H9 (cell line): ENCODE data around the gene DENND1C. TPM values are rescaled to one million over a fixed set of nuclear protein-coding genes. Genes with fewer than 3 reads are reported as not detected.

Experiments
- DNase-seq: peaks from one replicate; pipeline ENCODE4 v3.0.0-alpha.2; 2017
- H2AFZ ChIP-seq: one replicate; pipeline ENCODE4 v1.6.1; 2013; ENCODE audit warnings: mild to moderate bottlenecking, low read length, control low read depth, moderate library complexity
- H2AK5ac ChIP-seq: 2 replicates; pipeline ENCODE4 v1.6.1; 2013; ENCODE audit warnings: low read length, control low read depth, mixed read lengths; ENCODE audit not compliant: insufficient read length
- H2BK120ac ChIP-seq: one replicate; pipeline ENCODE4 v1.6.1; 2013; ENCODE audit warnings: low read depth, mild to moderate bottlenecking, low read length, control low read depth, inconsistent platforms; ENCODE audit not compliant: poor library complexity, severe bottlenecking
- H2BK12ac ChIP-seq: 2 replicates; pipeline ENCODE4 v1.6.1; 2013; ENCODE audit warnings: low read length, control low read depth, mixed read lengths, low read depth; ENCODE audit not compliant: insufficient read length
- H2BK15ac ChIP-seq: 2 replicates; pipeline ENCODE4 v1.6.1; 2013; ENCODE audit warnings: low read depth, low read length, control low read depth
- H2BK20ac ChIP-seq: one replicate; pipeline ENCODE4 v1.6.1; 2013; ENCODE audit warnings: low read depth, mild to moderate bottlenecking, low read length, control low read depth, inconsistent platforms; ENCODE audit not compliant: poor library complexity, severe bottlenecking
- H2BK5ac ChIP-seq: 2 replicates; pipeline ENCODE4 v1.6.1; 2013; ENCODE audit warnings: low read length, control low read depth, mixed read lengths; ENCODE audit not compliant: insufficient read length
- H3K14ac ChIP-seq: 2 replicates; pipeline ENCODE4 v1.6.1; 2013; ENCODE audit warnings: low read length, control low read depth; ENCODE audit not compliant: insufficient read depth
- H3K18ac ChIP-seq: 2 replicates; pipeline ENCODE4 v1.6.1; 2013; ENCODE audit warnings: low read depth, mild to moderate bottlenecking, mixed read lengths, low read length, control low read depth; ENCODE audit not compliant: insufficient read length
- H3K23ac ChIP-seq: 2 replicates; pipeline ENCODE4 v1.6.1; 2013; ENCODE audit warnings: low read length, control low read depth, mixed read lengths, low read depth; ENCODE audit not compliant: insufficient read length
- H3K23me2 ChIP-seq: 2 replicates; pipeline ENCODE4 v1.6.1; 2013; ENCODE audit warnings: low read depth, mild to moderate bottlenecking, mixed read lengths, low read length, control low read depth; ENCODE audit not compliant: insufficient read length, poor library complexity, severe bottlenecking
- H3K27ac ChIP-seq: 2 replicates; pipeline ENCODE4 v1.5.1; 2013; ENCODE audit warnings: low read length, control low read depth, mixed read lengths, low read depth; ENCODE audit not compliant: insufficient read length
- H3K27me3 ChIP-seq: 2 replicates; pipeline ENCODE4 v1.6.1; 2013; ENCODE audit warnings: low read length, control low read depth, inconsistent platforms; ENCODE audit not compliant: insufficient read depth
- H3K4ac ChIP-seq: 2 replicates; pipeline ENCODE4 v1.6.1; 2013; ENCODE audit warnings: low read depth, mild to moderate bottlenecking, control low read depth, inconsistent platforms, low read length, moderate library complexity
- H3K4me1 ChIP-seq: 2 replicates; pipeline ENCODE4 v1.6.1; 2013; ENCODE audit warnings: low read length, control low read depth, inconsistent platforms; ENCODE audit not compliant: insufficient read depth
- H3K4me2 ChIP-seq: 2 replicates; pipeline ENCODE4 v1.6.1; 2013; ENCODE audit warnings: low read length, control low read depth, mixed read lengths; ENCODE audit not compliant: insufficient read length, insufficient read depth
- H3K56ac ChIP-seq: 2 replicates; pipeline ENCODE4 v1.6.1; 2013; ENCODE audit warnings: low read depth, mild to moderate bottlenecking, mixed read lengths, low read length, control low read depth; ENCODE audit not compliant: insufficient read length
- H3K79me1 ChIP-seq: 2 replicates; pipeline ENCODE4 v1.6.1; 2013; ENCODE audit warnings: low read depth, mild to moderate bottlenecking, moderate library complexity, low read length, control low read depth, inconsistent platforms; ENCODE audit not compliant: insufficient read depth, poor library complexity, severe bottlenecking
- H3K79me2 ChIP-seq: 2 replicates; pipeline ENCODE4 v1.6.1; 2013; ENCODE audit warnings: low read length, control low read depth, inconsistent platforms; ENCODE audit not compliant: insufficient read depth
- H3K9ac ChIP-seq: 2 replicates; pipeline ENCODE4 v1.6.1; 2013; ENCODE audit warnings: low read length, control low read depth, mixed read lengths; ENCODE audit not compliant: insufficient read length; ENCODE audit errors: extremely low read depth
- H3K9me3 ChIP-seq: one replicate; pipeline ENCODE4 v1.6.1; 2013; ENCODE audit warnings: low read depth, low read length, inconsistent platforms; ENCODE audit not compliant: control insufficient read depth
- H3T11ph ChIP-seq: one replicate; pipeline ENCODE4 v1.6.1; 2013; ENCODE audit warnings: mild to moderate bottlenecking, low read length, control low read depth, inconsistent platforms
- H4K20me1 ChIP-seq: one replicate; pipeline ENCODE4 v1.6.1; 2013; ENCODE audit not compliant: control insufficient read depth, insufficient read length, insufficient read depth
- H4K5ac ChIP-seq: 2 replicates; pipeline ENCODE4 v1.6.1; 2013; ENCODE audit warnings: low read depth, mild to moderate bottlenecking, mixed read lengths, low read length, control low read depth; ENCODE audit not compliant: insufficient read length
- H4K8ac ChIP-seq: replicated peaks from 2 replicates; pipeline ENCODE4 v1.6.1; 2013; ENCODE audit warnings: low read length, control low read depth, mixed read lengths, low read depth; ENCODE audit not compliant: insufficient read length
- H4K91ac ChIP-seq: 2 replicates; pipeline ENCODE4 v1.6.1; 2013; ENCODE audit warnings: low read depth, mild to moderate bottlenecking, moderate library complexity, mixed read lengths, low read length, control low read depth; ENCODE audit not compliant: insufficient read length
- H3K27ac Mint-ChIP-seq, 3 experiments: 2 replicates in 2 of 3; 3 replicates in 1 of 3; pipeline ENCODE4 v1.8.0; 2020 to 2021; ENCODE audit warnings: mixed read lengths in 3 of 3, mild to moderate bottlenecking in 1 of 3, moderate library complexity in 1 of 3
- H3K27me3 Mint-ChIP-seq: 2 replicates; pipeline ENCODE4 v1.8.0; 2021; ENCODE audit warnings: low read depth, mild to moderate bottlenecking, moderate library complexity, mixed read lengths
- H3K36me3 Mint-ChIP-seq, 3 experiments: 2 replicates in 2 of 3; 3 replicates in 1 of 3; pipeline ENCODE4 v1.8.0; 2020 to 2021; ENCODE audit warnings: low read depth in 3 of 3, mixed read lengths in 3 of 3; ENCODE audit not compliant: insufficient read depth in 1 of 3
- H3K4me1 Mint-ChIP-seq, 2 experiments: 2 replicates each; pipeline ENCODE4 v1.8.0; 2020; ENCODE audit warnings: mixed read lengths in 2 of 2
- H3K4me3 Mint-ChIP-seq, 2 experiments: 2 replicates in 1 of 2; 3 replicates in 1 of 2; pipeline ENCODE4 v1.8.0; 2020 to 2021; ENCODE audit warnings: mild to moderate bottlenecking in 2 of 2, mixed read lengths in 2 of 2, moderate library complexity in 1 of 2
- H3K9me3 Mint-ChIP-seq, 2 experiments: 2 replicates in 1 of 2; 3 replicates in 1 of 2; pipeline ENCODE4 v1.8.0; 2020; ENCODE audit warnings: mild to moderate bottlenecking in 2 of 2, mixed read lengths in 2 of 2, moderate library complexity in 1 of 2
- WGBS: extraction: QIAGEN DNeasy Blood & Tissue Kit; methylation state at CpG from one replicate; pipeline ENCODE4 v1.1.7; 2013; ENCODE audit warnings: missing lambda C conversion rate, low lambda C conversion rate, mixed read lengths; ENCODE audit not compliant: insufficient read length; ENCODE audit errors: extremely low coverage; 5-methylcytosine and 5-hydroxymethylcytosine counted together
- total RNA-seq: library from RNA; stranded (reverse); gene quantifications from 2 replicates; pipeline ENCODE4 v1.2.1, GENCODE V29; 2021
- TF ChIP-seq, protein P1 (sequence below): fragments of 200-600 bp; sonication (generic); conservative IDR thresholded peaks from 3 replicates; pipeline ENCODE4 v1.8.0; 2021; ENCODE audit warnings: antibody characterized with exemption, mild to moderate bottlenecking

Gene DENND1C
- total RNA-seq, 1 experiment from 2014 or later: 2.4 TPM

DNA sequence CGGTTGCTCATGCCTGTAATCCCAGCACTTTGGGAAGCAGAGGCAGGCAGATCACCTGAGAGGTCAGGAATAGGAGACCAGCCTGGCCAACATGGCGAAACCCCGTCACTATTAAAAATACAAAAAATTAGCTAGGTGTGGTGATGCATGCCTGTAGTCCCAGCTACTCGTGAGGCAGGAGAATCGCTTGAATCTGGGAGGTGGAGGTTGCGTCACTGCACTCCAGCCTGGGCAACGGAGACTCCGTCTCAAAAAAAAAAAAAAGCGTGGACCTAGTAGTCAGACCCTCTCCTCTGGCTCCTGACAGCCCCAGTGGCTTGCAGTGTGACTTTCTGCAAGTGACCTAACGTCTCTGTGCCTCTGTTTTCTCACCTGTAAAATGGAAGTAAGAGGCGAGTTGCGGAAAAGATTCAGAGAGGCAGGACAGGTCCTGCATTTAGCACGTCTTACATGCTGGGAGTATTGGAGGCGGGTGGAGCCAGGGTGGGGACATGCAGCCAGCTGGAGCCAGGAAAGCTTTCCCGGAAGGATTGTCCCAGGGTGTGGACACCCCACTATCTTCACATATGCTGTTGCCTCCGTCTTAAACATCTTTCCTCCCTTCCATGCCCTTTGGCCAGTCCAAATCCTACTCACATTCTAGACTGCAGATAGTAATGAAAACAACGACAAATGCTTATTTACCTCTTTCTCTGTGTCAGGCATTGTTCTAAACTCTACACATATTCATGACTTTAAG is 17.6 kb upstream of the DENND1C start:
- H3K4me3 Mint-ChIP-seq: no peak overlapping the region
- H3K27ac ChIP-seq: no peak overlapping the region
- no peak overlapping the region for H2BK20ac ChIP-seq
- H3K23me2 ChIP-seq: peaks cover 9% of the 10 kb centered on the region
- H3K9ac ChIP-seq: no peak overlapping the region
- no peak overlapping the region for H3K14ac ChIP-seq
- TF ChIP-seq, protein P1, sequence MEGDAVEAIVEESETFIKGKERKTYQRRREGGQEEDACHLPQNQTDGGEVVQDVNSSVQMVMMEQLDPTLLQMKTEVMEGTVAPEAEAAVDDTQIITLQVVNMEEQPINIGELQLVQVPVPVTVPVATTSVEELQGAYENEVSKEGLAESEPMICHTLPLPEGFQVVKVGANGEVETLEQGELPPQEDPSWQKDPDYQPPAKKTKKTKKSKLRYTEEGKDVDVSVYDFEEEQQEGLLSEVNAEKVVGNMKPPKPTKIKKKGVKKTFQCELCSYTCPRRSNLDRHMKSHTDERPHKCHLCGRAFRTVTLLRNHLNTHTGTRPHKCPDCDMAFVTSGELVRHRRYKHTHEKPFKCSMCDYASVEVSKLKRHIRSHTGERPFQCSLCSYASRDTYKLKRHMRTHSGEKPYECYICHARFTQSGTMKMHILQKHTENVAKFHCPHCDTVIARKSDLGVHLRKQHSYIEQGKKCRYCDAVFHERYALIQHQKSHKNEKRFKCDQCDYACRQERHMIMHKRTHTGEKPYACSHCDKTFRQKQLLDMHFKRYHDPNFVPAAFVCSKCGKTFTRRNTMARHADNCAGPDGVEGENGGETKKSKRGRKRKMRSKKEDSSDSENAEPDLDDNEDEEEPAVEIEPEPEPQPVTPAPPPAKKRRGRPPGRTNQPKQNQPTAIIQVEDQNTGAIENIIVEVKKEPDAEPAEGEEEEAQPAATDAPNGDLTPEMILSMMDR: no peak
- H3K4me2 ChIP-seq: no peak overlapping the region
- H3K9me3 Mint-ChIP-seq: no peaks in the 10 kb centered on the region
- no peak overlapping the region for H2AFZ ChIP-seq
- H3K56ac ChIP-seq: no peak overlapping the region
- WGBS: no CpG with 5 or more reads among the region's 17 CpGs
- peaks cover 7 to 9% of the 10 kb centered on the region in 2 experiments for H3K4me1 Mint-ChIP-seq
- H2BK15ac ChIP-seq: no peak overlapping the region
- H2BK120ac ChIP-seq: no peak overlapping the region
- H3K4ac ChIP-seq: no peak overlapping the region
- H4K20me1 ChIP-seq: no peaks in the 10 kb centered on the region
- no peak overlapping the region for H4K8ac ChIP-seq
- no peak overlapping the region for H2AK5ac ChIP-seq
- H3K27me3 Mint-ChIP-seq: peaks cover 28% of the 10 kb centered on the region
- H3K23ac ChIP-seq: no peak overlapping the region
- no peak overlapping the region for H3K18ac ChIP-seq
- H2BK5ac ChIP-seq: no peak overlapping the region
- no peak overlapping the region for H4K5ac ChIP-seq
- DNase-seq: no peak
- peak overlapping the region in 1 of 3 experiments; percentile 26; a peak in 1 of 7 replicates for H3K27ac Mint-ChIP-seq
- H3K36me3 Mint-ChIP-seq: peaks cover 0 to 24% (median 4%) of the 10 kb centered on the region in 3 experiments
- H3K27me3 ChIP-seq: no peaks in the 10 kb centered on the region
- H3K4me1 ChIP-seq: no peaks in the 10 kb centered on the region
- H3T11ph ChIP-seq: no peak overlapping the region
- H2BK12ac ChIP-seq: no peak overlapping the region
- no peaks in the 10 kb centered on the region for H3K9me3 ChIP-seq
- H3K79me2 ChIP-seq: no peaks in the 10 kb centered on the region
- H3K79me1 ChIP-seq: no peaks in the 10 kb centered on the region
- H4K91ac ChIP-seq: no peak overlapping the region
